ENCODE measurements around the gene THOP1.
"Not testable (repeated sequence)": the region's sequence is repeated elsewhere in the genome, so short reads cannot be mapped to it uniquely, and the experiment has no call there.

Gene THOP1

DNA sequence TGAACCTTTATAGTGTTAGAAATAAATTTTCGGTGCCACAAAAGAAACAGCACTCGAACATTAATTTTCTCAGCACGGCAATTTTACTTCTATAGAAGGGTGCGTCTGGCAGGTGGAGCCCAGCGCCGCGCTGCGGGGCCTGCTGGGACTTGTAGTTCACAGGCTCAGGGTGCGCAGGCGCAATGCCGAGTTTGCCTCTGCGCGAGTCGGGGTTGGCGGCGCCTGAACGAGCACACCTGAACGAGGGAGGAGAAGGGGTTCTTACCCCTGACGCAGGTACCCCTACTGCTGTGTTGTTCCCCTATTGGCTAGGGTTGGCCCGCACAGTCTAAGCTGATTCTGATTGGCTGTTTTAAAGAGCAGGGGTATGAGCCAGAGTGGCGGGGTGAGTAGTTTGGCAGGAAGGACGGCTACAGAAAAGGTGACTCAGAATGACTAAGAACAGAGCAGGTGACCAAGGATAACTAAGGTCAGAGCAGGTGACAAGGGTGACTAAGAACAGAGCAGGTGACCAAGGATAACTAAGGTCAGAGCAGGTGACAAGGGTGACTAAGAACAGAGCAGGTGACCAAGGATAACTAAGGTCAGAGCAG is 32.0 kb downstream of the THOP1 start:
- DNase-seq, result not testable (repeated sequence)

DNA sequence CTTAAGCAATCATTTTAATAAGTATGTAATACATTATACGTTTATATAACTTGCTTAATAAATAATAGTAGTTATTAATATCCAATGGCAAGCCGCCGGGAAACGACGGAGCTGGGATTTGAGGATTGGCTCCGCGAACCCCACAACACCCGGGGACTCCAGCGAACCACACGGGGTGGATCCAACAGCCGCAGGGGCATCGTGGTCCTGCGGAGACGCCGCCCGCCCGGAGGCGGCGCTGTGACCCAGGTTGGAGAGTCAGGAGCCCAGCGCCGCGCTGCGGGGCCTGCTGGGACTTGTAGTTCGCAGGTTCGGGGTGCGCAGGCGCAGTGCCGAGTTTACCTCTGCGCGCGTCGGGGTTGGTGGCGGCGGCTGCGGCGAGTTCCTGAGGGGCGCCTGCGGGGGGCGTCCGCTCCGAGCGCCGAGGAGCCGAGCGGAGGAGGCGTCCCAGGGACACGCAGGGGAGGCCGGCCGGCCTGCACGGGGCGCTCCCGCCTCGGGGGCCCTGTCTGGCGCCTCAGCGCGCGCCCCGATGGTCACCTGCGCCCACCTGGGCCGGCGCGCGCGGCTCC is 34.3 kb downstream of the THOP1 start, which contains the start of gene ZNF554:
ZNF554 (plus strand) TSS at position 329 of the 572 bp plus-strand sequence; CDS start at position 533, 204 bp downstream.
- DNase-seq, result peak; percentile 99

DNA sequence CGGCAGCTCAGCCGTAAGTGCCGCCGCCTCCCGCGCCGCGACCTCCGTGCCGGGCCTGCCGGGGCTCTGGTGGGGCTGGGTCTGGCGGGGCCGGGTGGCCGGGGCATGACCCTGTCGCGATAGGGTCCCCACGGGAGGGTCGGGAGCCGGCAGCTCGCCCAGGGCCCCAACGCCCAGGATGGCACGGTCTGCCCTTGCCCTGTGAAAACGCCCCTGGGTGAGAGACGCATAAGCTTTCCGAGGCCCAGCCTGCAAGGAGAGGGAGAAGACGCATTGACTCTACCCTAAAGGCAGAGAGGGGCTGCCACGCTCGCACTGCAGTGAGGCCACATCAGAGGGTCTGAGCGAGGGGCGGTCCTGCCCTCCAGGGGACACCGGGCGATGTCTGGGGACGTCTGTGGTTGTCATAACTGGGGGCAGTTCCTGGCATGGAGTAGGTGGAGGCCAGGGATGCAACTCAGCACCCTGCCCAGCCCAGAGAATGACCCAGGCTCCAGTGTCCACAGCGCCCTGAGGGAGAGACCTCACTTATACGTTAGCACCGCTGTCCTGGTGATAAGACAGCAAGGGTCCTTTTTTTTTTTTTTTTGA is 34.9 kb downstream of the THOP1 start:
- no peak for DNase-seq

DNA sequence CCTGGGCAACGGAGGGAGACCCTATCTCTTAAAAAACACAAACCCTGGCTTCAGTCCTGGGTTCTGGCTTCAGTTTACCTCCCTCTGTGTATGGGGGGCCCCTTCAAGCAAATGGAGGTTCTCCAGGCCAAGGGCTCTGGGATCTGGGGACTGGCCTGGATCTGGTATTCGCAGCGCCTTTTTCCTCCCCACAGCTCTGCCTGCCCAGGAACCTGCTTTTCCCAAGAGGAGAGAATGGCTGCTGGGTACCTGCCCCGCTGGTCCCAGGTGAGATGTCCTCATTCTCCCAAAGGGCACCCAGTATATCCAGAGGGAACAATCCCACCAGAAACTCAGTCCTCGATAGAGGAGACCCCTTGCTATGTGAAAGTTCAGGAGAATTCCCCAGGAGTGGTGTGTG is 37.5 kb downstream of the THOP1 start:
- DNase-seq, result no peak

- no peak for DNase-seq
Measured at GRCh38 chr19:2823646-2824045, 38.3 kb downstream of the THOP1 start.

DNA sequence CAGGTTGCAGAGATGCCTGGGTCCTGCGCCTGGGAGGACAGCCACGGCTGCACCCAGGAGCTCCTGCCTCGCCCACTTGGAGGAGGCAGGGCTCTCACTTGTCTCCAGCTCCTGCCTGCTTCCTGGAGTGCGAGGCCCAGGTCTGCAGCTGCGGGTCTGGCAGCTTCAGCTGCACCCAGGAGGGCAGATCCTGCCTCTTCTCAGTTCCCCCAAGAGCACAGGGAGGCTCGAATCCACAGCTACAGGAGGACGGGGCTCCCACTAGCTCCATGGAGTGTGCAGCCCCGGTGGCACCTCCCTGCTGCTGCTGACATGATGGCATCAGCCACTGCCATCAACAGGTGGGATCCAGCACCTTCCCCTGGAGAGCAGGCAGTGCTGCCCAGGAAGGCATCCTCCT is 38.8 kb downstream of the THOP1 start:
- no peak for DNase-seq

DNA sequence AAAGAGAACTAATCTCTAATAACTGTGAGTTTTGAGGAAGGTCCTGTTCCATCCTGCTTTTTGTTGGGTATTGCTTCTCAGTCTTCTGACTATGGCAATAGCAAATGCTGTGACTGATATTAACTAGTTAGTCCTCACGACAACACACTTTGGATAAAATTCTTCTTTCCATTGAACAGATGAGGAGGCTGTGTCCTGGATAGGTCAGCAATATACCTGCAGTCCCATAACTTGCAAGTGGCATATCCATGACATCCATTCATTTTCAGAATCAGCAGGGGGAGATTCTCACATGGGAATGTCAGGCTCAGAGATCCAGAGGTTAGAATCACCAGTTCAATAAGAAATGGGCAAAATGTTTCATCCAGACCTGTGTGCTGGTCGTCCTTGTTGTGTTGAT is 41.7 kb downstream of the THOP1 start:
- no peak for DNase-seq

DNA sequence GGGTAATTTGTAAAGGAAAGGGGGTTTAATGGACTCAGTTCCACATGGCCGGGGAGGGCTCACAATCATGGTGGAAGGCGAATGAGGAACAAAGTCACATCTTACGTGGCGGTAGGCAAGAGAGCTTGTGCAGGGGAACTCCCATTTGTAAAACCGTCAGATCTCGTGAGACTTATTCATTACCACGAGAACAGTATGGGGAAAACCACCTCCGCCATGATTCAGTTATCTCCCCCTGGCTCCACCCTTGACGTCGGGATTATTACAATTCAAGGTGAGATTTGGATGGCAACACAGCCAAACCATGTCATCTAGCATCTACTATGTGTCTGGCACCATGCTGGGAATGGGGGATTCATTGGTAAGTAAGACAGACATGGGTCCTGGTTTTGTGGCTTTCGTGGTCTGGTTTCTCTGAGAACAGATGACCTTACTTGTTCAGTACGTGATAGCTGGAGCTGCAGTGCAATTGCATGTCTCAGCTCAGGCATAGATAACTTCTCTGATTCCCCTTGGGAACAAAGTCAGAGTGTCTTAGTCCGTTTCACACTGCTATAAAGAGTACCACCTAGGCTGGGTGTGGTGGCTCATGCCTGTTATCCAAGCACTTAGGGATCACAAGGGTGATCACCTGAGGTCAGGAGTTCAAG is 42.7 kb downstream of the THOP1 start:
- DNase-seq, result no peak

- no peak for DNase-seq
Measured at GRCh38 chr19:2834294-2834871, 49.1 kb downstream of the THOP1 start.

GRCh38 chr19:2837430-2837829 is 52.1 kb downstream of the THOP1 start:
- DNase-seq, result no peak

DNA sequence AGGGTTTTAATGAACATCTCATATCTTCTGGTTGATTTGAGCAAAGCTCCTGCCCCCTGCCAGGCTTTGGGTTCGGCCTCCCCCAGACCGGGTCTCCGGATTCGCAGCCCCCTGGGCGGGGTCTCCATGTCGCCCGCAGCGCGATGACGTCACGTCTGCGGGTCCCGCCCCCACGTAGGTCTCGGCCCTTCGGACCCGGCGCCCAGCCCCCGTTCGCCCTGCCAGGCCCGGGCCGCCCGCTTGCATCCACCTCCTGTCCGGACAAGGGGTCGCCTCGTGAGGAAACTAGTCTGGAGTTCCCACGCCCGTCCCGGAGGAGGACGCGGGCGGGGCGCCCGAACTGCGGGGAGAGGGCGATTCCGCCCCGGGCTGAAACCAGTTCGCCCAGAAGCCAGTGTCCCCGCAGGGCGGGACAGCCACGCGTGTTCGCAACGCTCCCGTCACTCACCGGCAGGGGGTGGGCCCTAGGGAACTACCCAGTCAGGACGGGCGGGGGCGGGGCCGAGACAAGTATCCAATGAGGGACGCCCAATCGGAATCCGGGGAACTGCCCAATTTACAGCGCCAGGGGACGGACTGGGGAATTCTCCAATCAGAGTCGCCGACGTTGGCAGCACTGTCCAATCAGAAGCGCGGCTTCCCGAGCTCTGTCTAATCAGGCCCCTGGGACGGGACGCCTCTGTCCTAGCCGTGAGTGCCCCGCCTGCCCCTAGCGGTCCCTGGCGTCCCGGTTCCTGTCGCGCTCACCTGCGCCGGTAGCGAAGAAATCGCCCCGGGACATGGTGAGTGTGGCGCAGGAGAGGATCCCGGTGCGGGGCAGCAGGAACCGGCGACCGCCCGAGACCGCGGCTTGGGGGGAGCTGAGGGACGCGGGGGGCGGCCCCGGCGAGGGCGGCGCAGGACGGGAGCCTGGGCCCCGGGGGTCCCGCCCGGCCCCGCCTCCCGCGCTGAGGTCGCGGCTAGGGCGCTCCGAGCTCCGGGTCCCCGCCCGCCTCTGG is 55.8 kb downstream of the THOP1 start, which contains the start of gene ZNF555:
ZNF555 (plus strand) TSS at position 682 of the 998 bp plus-strand sequence; CDS start at position 780, 98 bp downstream.
- peak; percentile 98 for DNase-seq

GRCh38 chr19:2841855-2842574 is 56.7 kb downstream of the THOP1 start:
- no peak for DNase-seq

DNA sequence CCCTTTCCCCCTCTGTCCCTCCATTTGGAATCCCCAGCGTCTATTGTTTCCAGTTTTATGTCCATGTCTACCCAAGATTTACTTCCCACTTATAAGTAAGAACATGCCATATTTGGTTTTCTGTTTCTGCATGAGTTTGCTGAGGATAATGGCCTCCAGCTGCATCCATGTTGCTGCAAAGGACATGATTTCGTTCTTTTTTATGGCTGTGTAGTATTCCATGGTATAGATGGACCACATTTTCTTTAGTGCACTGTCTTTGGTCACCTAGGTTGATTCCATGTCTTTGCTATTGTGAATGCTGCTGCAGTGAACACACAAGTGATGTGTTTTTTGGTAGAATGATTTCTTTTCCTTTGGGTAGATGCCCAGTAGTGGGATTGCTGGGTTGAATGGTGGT is 59.8 kb downstream of the THOP1 start:
- no peak for DNase-seq

DNA sequence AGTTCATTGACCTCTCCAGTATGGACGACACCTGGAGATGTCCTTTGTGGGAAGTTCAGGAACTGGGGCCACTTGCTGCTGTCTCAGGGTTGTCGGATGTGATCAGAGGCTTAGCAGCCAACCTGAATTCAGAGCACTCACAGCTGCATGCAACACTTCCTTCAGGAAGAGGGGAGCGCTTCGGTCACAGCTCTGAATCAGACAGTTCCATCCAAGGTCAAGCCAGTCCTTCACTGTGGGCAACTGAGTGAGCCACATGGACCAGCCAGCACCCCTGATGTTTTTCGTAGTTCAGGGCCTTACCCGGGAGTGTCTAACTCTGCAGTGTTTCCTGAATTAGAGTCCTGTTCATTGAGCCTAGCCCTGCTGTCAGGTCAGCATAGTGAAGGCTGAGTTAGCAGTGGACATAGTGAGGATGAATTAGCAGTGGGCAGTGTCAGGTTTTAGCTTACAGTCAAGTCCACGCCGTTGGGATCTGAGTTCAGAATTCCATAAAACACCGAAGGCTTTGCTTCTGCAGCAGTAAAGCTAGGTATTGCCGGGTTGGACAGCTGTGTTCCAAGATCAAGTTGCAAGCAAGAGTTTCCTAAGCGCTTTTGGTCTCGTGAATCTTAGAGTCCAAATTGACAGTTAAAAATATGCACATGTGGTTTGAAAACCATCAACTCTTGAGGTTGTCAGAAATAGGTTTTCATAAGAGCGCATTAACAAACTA is 61.0 kb downstream of the THOP1 start:
- DNase-seq, result no peak

GRCh38 chr19:2847507-2847906 is 62.2 kb downstream of the THOP1 start:
- no peak for DNase-seq

GRCh38 chr19:2848616-2849015 is 63.3 kb downstream of the THOP1 start:
- DNase-seq, result no peak

DNA sequence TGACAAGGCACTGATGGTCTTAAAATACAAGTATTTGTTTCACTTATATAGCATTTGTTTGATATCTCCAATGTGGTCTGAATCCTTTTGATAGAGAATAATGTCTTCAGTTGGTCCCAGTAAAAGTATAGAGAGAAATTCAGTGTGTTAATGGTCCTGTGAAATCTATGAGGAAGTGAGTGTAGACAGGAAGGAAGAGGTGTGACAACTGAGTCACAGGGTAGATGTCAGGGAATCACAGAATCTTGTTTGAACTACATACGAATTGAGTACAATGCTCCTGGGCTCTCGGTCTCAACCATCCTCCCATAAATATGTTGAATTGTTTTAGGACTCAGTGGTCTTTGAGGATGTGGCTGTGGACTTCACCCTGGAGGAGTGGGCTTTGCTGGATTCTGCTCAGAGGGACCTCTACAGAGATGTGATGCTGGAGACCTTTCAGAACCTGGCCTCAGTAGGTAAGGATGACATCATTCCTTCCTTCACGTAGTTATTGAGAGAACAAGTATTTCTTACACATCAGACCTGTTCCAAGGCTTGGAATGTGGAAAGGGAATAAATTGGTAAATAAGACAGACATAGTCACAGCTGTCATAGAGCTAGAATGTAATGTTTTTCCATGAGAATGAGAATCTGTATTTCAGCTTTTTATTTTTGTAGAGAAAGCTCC is 65.1 kb downstream of the THOP1 start:
- DNase-seq, result no peak

DNA sequence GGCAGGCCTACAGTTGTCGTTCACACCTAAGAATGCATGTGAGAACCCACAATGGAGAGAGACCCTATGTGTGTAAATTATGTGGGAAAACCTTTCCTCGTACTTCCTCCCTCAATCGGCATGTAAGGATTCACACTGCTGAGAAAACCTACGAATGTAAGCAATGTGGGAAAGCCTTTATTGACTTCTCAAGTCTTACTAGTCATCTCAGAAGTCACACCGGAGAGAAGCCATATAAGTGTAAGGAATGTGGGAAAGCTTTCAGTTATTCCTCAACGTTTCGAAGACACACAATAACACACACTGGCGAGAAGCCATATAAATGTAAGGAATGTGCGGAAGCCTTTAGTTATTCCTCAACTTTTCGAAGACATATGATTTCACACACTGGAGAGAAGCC is 67.3 kb downstream of the THOP1 start:
- no peak for DNase-seq

DNA sequence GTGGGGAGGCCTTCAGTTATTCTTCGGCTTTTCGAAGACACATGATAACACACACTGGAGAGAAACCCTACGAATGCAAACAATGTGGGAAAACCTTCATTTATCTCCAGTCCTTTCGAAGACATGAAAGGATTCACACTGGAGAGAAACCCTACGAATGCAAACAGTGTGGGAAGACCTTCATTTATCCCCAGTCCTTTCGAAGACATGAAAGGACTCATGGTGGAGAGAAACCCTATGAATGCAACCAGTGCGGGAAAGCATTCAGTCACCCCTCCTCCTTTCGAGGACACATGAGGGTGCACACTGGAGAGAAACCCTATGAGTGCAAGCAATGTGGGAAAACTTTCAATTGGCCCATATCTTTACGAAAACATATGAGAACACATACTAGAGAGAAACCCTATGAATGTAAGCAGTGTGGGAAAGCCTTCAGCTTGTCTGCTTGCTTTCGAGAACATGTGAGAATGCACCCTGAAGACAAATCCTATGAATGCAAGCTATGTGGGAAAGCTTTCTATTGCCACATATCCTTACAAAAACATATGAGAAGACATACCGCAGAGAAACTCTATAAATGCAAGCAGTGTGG is 67.8 kb downstream of the THOP1 start:
- DNase-seq, result no peak

GRCh38 chr19:2854849-2855248 is 69.5 kb downstream of the THOP1 start:
- DNase-seq, result no peak
